RWPE2 (cell line): ENCODE data around the gene DNAI2.

Source experiments
- ATAC-seq: fragments of 200-7000 bp; cut with Tn5 transposase; 3 replicates; pipeline ENCODE4 v1.9.1; 2021; ENCODE audit warnings: low read depth
- DNase-seq: peaks from one replicate; pipeline ENCODE4 v3.0.0-alpha.2; 2020; ENCODE audit warnings: low spot score
- H3K27ac ChIP-seq: fragments of 450-650 bp; 2 replicates; pipeline ENCODE4 v1.5.1; 2017; ENCODE audit warnings: mild to moderate bottlenecking; ENCODE audit not compliant: poor library complexity, severe bottlenecking
- H3K27me3 ChIP-seq: fragments of 250-450 bp; sonication (Bioruptor Pico); 2 replicates; pipeline ENCODE4 v1.5.1; 2021; ENCODE audit warnings: mild to moderate bottlenecking, moderate library complexity; ENCODE audit not compliant: insufficient read depth, poor library complexity, severe bottlenecking
- H3K36me3 ChIP-seq: fragments of 250-450 bp; sonication (Bioruptor Pico); 2 replicates; pipeline ENCODE4 v1.5.1; 2020; ENCODE audit warnings: low read depth, mild to moderate bottlenecking, moderate library complexity
- H3K4me1 ChIP-seq: fragments of 250-450 bp; sonication (Bioruptor Pico); 2 replicates; pipeline ENCODE4 v1.5.1; 2021; ENCODE audit warnings: mild to moderate bottlenecking, moderate library complexity; ENCODE audit not compliant: insufficient read depth, poor library complexity, severe bottlenecking
- H3K4me3 ChIP-seq: fragments of 250-450 bp; sonication (Bioruptor Pico); 2 replicates; pipeline ENCODE4 v1.5.1; 2021; ENCODE audit warnings: mild to moderate bottlenecking, moderate library complexity; ENCODE audit not compliant: severe bottlenecking
- H3K9me3 ChIP-seq: fragments of 250-450 bp; sonication (Bioruptor Pico); 2 replicates; pipeline ENCODE4 v1.5.1; 2021; ENCODE audit warnings: mild to moderate bottlenecking, moderate library complexity; ENCODE audit not compliant: severe bottlenecking
- TF ChIP-seq, protein P1 (sequence below): fragments of 450-650 bp; IDR thresholded peaks from one replicate; pipeline ENCODE4 v1.5.1; 2017; ENCODE audit warnings: mild to moderate bottlenecking, moderate library complexity; ENCODE audit not compliant: poor library complexity, severe bottlenecking

DNAI2 gene

GRCh38 chr17:74299226-74300009 lies 25.4 kb downstream of the DNAI2 start:
- ATAC-seq (no peak), DNase-seq (no peak)
- Histone ChIP-seq H3K4me1 (peaks cover 6% of the 10 kb centered on the region), H3K27me3 (no peaks in the 10 kb centered on the region), H3K4me3 (no peak overlapping the region), H3K9me3 (no peaks in the 10 kb centered on the region), H3K27ac (no peak overlapping the region), H3K36me3 (no peaks in the 10 kb centered on the region)
- TF ChIP-seq, protein P1, sequence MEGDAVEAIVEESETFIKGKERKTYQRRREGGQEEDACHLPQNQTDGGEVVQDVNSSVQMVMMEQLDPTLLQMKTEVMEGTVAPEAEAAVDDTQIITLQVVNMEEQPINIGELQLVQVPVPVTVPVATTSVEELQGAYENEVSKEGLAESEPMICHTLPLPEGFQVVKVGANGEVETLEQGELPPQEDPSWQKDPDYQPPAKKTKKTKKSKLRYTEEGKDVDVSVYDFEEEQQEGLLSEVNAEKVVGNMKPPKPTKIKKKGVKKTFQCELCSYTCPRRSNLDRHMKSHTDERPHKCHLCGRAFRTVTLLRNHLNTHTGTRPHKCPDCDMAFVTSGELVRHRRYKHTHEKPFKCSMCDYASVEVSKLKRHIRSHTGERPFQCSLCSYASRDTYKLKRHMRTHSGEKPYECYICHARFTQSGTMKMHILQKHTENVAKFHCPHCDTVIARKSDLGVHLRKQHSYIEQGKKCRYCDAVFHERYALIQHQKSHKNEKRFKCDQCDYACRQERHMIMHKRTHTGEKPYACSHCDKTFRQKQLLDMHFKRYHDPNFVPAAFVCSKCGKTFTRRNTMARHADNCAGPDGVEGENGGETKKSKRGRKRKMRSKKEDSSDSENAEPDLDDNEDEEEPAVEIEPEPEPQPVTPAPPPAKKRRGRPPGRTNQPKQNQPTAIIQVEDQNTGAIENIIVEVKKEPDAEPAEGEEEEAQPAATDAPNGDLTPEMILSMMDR = no peak

GRCh38 chr17:74303305-74303704 lies 29.3 kb downstream of the DNAI2 start:
- no peak for DNase-seq
- no peaks in the 10 kb centered on the region for H3K27me3 ChIP-seq

GRCh38 chr17:74304184-74304583 lies 30.1 kb downstream of the DNAI2 start:
- Histone ChIP-seq H3K27ac (no peak overlapping the region), H3K36me3 (no peaks in the 10 kb centered on the region), H3K4me1 (no peaks in the 10 kb centered on the region), H3K4me3 (no peak overlapping the region), H3K27me3 (no peaks in the 10 kb centered on the region), H3K9me3 (no peaks in the 10 kb centered on the region)
- TF ChIP-seq, protein P1 = no peak
- ATAC-seq (no peak), DNase-seq (no peak)

More at GRCh38 chr17:74303305-74303704, 29.3 kb downstream of the DNAI2 start:
- TF ChIP-seq, protein P1 = no peak
- H3K4me3 ChIP-seq = no peak overlapping the region
- no peaks in the 10 kb centered on the region for H3K36me3 ChIP-seq
- ATAC-seq = no peak
- no peak overlapping the region for H3K27ac ChIP-seq
- no peaks in the 10 kb centered on the region for H3K4me1 ChIP-seq
- H3K9me3 ChIP-seq = no peaks in the 10 kb centered on the region

DNA sequence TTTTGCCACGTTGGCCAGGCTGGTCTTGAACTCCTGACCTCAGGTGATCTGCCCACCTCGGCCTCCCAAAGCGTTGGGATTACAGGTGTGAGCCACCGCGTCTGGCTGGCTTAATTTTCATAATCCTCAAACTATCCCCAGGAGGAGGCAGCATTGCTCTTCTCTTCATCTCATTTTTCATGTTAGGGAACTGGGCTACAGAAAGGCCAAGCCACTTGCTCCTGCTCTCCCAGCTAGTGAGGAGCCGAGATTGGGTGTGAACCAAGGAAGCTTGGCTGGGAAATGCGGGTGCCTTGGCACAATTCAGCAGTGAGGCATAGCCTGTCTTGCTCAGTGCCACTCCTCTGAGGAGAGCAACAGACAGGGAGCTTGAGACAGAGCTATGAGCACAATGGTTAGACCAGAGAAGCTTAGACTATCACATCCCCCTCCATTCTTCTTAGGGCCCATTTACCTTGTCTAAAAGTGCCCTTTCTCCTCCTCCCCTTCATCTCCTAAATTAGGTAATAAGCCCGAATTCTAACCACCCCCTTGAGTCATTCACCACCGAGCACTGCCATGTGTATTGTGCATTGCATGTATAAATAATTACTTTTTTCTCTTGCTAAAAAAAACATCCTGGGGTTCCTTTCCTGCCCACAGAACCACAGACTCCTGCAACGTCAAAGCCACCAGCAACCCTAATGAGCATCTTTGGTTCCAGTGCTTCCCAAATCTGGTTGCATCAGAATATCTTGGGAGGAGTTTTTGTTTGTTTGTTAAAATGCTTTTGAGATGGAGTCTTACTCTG lies 32.0 kb downstream of the DNAI2 start:
- TF ChIP-seq, protein P1 = no peak
- ATAC-seq (no peak; the same call in 2 of the 3 replicates), DNase-seq (no peak)
- Histone ChIP-seq H3K4me1 (no peaks in the 10 kb centered on the region), H3K27ac (no peak overlapping the region), H3K36me3 (no peaks in the 10 kb centered on the region), H3K27me3 (no peaks in the 10 kb centered on the region), H3K9me3 (no peaks in the 10 kb centered on the region), H3K4me3 (no peak overlapping the region)
